Activated CD4-positive, alpha-beta T cell treated with anti-CD3 and anti-CD28 coated beads, Interleukin-10, Interleukin-2, amounts not matched to agents 100 ng/mL and 50 ng/mL, durations not matched to agents 16 hours and 8 hours (primary cell): ENCODE data around the gene DGKG.

ENCODE experiments used
- DNase-seq: peaks from one replicate; pipeline ENCODE4 v3.0.0-alpha.2; 2020

The DGKG gene

DNA sequence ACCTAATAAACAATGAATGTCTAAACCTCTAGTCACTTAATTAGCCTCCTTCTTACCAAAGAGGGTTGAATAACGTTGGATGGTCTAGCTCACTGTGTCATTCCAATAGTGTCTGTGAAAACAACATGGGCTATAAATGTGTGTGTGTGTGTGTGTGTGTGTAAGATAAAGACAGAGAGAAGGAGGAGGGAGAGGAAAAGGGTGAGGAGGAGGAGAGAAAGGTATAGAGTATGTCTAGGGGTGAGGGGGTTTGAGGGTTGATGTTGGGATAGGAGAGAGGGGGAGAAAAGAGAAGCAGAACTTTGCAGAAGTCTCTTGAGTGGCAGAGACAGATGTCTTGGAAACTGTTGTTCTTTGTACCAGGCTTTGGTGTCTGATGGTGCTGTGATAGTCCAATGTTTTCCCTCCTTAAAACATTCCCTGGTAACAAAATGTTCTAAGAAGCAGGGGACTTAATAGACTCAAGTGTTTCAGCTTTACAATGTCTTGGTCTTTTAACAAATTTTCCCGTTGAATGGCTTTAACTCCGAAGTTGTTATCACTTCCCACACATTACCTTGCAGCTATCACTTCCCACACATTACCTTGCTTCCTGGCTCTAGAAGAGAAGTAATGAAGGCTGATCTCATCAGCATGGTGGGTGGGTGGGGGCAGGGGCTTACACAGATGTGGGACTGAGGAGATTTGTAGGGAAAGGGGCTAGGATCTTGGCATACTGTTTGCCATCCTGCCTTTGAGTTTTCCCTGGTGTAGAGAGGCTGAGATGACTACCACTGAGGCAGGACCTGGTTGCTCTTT lies 195.3 kb downstream of the DGKG start:
- DNase-seq: no peak

DNA sequence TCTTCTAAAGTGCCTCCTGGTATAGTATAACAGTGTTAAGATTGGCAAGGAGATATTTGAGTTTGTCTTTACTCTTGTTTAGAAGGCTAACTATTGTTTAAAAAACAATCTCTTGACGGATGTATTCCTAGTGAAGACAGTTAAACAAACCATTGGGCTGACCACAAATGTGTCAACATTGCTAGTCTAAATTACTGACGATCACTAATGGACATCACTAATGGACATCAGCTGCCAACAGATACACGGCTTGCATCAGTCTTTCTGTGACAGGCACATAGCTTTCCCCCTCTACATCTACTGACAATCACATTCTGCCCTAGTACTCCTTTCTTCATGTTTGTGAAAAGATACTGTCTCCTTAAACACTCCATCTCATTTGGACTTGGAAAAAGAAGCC lies 196.0 kb downstream of the DGKG start:
- DNase-seq: no peak

DNA sequence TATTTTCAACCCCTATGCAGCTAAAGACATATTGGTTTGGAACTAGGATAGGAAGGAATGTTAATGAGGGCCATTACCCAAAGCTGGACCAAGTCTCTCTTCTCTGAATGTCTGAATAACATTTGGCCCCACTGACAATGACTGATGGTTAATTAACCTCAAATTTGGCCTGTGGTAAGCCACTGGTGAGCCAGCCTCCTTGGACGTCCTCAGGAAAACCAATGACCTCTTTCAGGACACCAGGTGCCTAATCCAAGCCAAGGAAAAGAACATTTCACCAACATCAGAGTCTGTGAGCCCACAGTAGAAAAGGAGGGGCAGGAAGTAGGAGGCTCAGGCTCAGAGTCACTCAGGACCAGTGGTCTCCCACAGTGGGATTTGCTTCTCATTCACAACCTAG lies 196.7 kb downstream of the DGKG start:
- no peak for DNase-seq

DNA sequence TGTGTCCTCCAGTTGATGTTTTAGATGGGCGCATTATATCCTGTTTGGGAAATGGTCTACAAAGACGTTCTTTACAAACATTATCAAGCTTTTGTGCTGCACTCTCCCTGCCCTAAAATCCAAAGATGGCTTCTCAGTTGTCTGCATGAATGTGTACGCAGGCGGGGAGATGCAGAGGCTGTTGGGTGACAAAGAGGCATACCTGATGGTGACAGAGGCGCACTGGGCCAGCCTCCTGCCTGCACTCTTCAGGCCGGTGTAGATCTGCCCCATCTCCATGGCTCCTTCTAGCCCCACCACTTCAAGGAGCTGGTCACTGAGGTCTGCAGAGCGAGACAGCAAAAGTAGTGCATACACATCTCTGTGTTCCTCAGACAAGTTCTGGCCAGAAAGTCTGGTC lies 197.3 kb downstream of the DGKG start:
- DNase-seq: no peak

DNA sequence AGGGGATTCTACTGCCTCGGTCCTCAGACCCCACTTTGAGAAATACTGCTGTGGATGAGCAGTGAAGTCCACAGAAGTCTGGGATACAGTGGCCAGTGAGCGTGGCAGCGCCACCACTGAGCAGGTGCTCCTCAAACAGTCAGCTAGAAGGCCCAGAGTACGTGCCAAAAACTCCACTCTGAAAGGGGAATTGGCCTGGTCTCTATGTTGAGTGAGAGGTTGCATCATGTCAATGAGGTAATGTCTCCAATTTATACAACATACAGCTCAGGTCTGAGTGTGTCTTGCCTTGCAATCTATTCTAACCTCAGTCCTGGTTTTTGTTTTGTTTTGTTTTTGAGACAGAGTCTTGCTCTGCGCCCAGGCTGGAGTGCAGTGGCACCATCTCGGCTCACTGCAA lies 199.8 kb downstream of the DGKG start:
- DNase-seq: no peak

DNA sequence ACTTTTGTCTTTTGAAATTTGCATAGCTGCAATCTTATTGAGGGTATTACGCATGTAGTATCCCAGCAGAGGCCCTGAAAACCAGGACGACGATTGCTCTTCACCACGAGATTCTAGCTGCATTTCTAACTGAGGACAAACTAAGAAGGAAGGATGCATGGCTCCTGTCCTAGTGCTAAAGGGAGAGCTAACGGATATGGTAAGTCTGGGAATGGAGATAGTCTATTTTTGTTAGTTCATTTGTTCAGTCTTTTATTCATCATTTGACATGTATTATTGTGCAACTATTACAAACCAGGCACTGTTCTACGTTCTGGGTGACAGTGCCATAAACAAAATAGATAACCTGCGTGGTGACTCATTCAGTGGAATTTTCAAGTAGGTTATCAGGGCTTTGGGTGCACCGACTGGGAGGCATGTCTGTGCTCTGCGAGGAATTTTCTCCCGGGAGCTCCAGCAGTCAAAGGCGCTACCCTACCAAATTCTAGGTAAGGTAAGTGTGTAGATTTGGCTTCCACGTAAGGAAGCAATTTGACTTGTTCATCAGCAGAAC lies 201.3 kb downstream of the DGKG start:
- no peak for DNase-seq

DNA sequence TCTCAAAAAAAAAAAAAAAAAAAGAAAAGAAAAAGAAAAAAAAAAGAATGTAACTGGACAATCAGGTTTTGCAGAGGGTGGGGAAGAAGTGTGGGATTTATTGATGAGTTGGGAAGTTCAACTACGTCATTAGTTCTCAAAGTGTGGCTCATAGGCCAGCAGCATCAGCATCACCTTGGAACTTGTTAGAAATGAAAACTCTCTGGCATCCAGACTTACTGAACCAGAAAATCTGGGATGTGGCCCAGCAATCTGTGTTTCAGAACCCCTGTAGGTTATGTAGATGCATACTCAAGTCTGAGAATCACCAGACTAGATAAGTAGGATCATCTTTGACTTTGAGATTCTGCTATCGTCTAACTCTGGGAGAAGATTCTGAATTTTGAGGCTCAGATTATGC lies 207.4 kb downstream of the DGKG start:
- DNase-seq: no peak

DNA sequence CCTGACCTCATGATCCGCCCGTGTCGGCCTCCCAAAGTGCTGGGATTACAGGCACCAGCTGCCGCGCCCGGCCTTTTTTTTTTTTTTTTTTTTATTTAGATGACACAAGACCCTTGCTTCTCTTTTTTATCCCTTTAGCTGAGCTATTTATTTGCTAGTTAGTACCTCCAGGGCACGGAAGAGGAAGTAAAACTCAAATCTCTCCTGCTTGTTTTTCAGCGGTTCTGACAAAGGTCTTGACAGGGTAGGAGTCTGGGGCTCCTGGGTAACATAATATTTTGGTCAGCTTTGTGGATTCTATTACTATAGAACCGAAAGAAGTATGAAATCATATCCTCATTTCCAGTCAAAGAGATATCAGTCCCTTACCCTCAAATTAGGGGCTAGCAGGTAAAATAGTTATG lies 209.1 kb downstream of the DGKG start:
- peak; percentile 74 for DNase-seq

DNA sequence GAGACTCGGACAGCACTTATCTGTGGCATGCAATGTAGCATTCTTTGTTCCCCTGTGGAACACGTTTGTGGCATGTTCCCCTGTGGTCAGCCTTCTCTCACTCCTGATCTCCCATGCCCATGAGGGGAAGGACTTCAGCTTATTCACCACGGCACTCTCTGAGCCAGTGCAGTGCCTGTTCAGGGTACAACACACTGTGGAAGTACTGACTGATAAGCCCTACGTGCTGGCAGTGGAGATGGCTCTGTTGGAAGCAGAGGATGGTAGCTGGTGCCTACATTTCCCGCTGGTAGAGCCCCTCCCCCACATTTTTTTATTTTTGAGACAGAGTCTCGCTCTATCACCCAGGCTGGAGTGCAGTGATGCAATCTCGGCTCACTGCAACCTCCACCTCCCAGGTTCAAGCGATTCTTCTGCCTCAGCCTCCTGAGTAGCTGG lies 209.7 kb downstream of the DGKG start:
- DNase-seq: no peak

DNA sequence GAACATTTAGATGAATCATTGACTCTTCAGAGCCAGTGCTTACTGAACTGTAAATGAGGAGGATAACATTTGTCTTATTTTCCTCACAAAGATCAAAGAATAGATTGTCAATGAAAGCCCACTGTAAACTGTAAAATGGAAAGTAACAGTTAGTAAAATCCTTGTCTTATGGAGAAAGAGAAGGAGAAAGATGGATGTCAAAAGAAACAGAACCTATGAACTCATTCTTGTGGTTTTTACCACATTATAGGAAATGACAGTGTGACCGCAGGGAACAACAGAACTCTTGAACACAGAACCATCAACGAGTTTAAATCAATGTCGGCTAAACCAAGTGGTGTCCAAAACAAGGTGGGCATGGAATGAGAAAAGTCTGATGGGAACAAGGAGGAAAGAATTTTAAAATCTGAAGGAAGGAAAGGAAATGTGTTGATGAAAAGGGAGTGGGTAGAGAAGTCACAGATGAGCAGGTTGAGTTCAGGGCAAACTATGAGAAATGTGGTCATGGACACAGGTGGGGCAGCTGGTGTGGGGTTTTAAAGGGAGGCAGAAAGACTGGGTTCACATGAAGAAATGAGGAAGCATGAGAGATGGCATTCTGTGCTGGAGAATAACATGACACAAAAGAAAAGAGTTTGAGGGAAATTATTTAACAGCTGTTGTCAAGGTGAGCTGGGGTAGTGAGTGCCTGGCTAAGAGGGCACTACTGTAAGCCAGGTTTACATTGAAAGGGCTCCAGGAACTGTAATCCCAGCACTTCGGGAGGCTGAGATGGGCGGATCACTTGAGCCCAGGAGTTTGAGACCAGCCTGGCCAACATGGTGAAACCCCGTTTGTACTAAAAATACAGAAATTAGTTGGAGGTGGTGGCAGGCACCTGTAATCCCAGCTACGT lies 210.7 kb downstream of the DGKG start:
- DNase-seq: peak; percentile 73

DNA sequence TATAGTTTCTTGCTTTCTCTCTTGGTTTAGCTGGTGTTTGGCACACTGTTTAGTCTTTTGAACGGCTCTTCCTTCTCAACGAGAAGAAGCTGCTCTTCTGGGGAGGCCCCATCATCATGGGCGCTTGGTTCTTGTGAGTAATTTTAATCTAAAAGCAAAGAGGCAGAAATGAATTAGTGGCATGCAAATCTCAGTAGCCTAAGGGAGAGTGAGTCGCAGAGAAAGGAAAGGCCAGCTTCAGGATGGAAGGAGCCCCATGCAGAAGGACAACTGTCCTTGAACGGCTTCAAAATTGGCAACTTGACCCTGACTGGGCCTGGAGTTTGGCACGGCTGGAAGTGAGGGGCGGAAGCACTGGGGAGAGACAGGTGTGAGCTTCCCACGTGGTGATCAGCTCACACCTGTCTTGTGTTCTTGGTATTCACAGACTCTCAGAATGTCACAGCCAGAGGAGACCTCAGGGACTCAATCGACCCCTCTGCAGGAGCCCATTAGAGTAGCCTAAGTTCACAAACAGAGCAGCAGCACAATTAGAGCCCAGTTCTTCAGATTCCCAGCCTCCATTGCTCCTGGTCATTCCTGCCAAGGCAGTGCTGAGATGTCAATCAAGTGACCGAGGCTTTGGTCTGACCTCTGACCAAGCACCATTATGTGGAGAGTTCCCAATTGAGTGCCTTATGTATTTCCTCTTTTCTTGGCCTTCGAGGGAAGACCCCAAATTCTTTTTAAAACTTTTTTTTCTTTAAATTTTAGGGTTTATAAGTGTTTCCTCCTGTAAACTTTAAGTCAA lies 211.8 kb downstream of the DGKG start:
- no peak for DNase-seq

DNA sequence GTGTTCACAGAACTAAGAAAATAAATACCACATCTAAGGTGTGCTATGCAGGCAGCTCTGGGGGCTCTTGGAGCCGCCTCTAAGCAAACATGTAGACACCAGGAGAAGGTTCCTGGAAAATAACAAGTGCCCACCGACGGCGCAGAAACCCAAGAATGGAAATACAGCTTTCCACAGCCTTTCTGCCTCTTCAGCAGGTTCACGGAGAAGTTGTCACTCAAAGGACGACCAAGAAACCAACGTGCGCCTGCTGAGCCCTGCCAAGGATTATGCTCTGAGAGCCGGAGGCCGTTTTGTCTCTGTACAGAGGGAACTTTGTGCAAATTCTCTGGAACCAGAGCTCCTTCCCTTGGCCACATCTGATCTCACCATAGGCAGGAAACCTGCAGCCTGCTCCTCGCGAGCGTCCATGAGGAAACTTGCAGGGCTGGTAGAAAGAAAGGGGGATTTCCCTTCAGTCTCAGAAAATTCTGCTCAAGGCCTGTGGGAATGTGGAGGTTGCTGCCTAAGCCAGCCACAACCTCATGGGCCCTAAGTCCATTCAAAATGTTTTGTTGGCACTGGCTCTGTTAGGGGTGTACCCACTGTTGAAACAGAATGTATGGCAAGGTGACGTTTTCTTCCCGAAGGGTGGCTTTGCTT lies 212.6 kb downstream of the DGKG start:
- no peak for DNase-seq

DNA sequence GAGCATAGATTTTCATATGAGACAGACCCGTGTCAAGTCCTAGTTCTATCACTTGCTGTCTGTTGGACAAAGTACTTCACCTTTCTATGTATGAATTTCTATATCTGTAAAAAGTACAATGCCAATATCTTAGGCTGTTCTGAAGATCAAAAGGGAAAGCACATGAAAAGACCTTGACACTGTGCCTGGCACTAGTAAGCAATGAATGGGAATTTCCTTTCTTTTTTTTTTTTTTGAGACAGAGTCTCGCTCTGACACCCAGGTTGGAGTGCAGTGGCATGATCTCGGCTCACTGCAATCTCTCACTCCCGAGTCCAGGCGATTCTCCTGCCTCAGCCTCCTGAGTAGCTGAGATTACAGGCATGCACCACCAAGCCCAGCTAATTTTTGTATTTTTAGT lies 217.8 kb downstream of the DGKG start:
- DNase-seq: no peak

DNA sequence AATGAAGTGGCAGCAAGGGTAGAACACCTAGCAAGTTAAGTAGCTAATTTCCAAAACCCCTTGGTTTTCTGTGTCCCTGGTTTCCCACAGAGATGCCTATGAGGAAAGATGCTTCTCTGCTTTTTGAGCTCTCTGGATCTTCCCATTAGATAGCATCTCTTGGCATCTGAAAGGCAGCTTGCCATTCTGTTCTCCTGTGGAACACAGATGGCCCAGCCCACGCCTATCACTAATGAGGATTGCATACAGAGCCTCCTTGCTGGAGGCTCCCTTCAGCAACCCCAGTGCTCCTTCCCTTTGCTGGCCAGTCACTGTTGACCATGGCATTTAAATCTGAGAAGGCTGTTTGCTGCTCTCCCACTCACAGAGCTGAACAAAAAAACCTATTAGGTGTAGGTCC lies 218.8 kb downstream of the DGKG start:
- DNase-seq: no peak

DNA sequence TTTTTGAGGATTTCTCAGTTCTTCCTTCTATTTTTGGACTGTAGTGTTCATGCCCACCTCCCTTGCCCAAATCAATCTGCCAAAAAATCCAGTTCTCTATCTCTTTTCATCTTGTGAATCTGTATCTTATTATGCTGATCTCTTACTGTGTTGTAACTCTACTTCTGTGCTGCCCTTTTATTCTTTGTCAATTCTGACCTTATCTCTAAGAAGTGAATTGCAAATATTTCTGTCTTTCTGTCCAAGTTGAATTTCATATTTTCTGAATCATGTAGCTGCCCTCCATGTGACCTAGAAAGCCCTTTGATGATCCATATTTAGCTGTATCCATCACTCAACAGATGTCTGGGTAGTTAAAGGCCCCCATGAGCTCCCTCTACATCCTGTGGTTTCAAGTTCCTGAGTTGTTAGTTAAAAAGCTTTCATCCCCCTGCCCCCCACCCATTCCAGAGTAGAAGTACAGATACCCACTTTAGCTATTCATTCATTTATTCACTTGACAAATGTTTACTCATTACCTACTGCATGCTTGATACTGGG lies 219.6 kb downstream of the DGKG start:
- DNase-seq: no peak

DNA sequence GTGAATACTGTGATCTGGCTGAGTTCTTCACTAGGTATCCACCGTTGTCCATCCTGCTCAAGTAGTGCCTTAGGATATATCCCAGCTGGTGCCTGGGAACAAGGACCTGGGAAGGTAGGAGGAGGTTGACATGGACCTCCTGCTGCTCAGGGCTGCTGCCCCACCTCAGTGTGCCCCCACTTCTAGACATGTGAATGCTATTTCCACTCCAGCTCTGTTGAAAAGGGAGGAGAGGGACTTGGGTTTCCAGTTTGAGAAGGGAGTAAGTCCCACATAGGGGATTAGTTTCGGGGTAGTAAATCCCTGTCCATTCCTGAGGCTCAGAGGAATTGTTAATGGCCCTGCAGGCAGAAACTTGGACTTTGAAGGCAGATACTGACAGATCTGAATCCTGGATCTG lies 220.2 kb downstream of the DGKG start:
- DNase-seq: no peak

DNA sequence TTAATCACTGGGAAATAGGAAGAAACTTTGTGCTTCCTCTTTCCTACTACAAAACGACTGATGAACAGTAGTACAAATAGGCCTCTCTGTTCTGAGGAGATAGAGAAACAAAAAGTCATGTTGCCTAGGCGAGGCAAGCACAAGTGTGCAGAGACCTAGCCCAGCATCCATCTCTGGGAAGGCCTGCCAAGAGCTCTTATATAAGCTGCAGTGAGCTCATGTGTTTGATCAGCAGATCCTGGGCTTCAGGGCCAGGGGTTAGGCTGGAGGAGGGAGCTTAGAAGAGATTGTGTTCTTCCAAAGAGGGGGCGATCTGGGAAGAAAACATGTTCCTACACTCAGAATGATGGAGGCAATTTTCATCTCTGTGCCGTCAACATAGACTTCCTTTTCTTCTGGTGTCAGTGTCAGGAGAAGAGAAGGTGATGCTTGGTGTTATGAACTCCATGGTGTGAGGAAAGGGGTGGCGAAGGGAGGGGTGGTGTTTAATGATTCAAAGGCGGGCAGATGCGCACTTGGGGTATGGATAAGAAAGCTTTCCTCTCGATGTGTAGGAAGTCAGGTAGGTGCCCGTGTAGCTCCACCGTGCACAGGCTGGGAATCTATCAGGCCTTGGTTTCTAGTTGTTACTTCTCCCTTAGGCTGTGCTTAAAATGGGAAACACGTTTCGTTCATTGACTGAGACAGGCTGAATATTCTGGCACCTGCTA lies 223.6 kb downstream of the DGKG start:
- DNase-seq: no peak

DNA sequence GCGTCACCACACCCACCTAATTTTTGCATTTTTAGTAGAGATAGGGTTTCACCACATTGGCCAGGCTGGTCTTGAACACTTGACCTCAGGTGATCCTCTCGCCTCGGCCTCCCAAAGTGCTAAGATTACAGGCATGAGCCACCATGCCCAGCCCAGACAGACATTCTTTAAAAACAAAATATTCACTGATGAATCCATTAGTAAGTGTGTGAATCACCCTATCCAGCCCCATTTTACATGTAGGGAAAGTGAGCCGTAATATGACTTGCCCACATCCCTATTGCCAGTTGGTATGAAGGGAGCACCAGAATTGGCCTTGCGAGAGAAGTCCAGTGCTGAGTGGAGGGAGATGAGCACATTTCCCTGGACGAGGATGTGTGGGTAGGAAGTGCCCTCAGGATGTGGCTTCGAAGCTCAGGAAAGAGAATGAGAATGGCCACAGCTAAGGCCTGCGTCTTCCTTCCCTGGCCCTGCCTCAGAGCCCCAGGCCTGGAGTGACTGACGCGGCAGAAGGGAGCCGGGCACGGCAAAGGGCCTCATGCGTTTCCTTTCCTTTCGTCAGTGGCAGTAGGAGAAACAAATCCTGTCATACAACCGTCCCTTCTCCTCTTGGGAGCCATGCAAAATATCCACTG lies 224.9 kb downstream of the DGKG start:
- DNase-seq: no peak

DNA sequence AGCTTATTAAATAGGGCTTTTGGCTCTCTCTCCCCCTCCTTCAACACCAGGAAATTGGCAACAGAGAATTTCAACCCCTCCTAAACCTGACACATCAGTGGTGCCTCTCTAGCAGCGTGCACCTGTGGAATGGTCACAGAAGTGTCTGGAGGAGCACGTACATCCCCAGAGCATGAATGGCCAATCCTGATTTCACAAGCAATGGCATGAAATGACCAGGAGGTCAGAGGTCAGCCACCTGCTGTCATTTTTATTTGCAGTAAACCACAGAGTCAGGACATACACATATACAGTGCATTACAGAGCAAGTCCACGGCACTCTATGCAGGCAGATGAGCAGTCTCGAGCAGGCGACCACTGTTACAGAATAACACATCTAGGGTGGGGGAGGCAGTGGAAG lies 228.1 kb downstream of the DGKG start:
- no peak for DNase-seq

DNA sequence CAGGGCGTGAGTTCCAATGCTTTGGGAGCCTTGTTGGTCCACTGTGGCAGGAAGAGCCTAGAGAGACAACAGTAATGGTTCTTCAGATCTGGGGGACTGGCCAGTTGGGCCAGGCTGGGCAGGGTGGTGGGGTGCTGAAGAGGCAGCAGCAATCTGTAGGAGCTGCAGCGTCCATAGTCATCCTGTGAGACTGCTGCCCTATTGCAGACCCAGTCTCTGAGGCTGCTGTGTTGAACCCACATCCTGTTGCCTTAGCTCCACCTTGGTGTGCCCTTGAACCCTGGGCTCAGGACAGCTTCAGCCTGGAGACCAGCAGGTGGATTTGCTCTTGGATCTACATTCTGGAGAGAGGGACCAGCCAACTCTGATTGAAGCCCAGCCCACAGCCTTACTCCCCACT lies 229.5 kb downstream of the DGKG start:
- DNase-seq: no peak

DNA sequence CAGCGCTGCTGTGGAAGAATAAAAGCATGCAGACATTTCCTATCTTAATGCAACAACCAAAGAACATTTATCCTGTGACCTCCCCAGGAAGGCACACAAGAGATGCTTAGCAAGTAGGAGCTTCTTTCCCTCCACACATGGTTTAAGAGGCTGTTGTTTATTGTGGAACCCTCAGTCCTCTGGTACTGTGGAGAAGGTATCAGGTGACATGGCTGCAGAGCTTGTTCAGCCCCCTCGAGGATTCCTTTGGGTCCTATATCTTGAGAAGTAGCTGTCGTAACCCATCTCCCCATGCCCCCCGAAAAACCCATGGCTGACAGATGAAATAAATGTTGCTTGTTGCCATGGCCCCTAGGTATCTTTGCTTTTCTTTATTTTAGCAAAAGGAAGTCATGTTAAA lies 232.8 kb downstream of the DGKG start:
- no peak for DNase-seq
